ENCODE results near the gene SLC25A33.

The SLC25A33 gene

GRCh38 chr1:9628541-9629444 is 89.5 kb downstream of the SLC25A33 start:
- Histone ChIP-seq H3K4me3 (ENCODE audit: low read depth, low read length) (no peak overlapping the region), H3K4me1 (no peaks in the 10 kb centered on the region), H3K9me3 (no peaks in the 10 kb centered on the region), H3K27me3 (no peaks in the 10 kb centered on the region), H3K36me3 (no peaks in the 10 kb centered on the region)
- DNase-seq = no peak
- no peak for TF ChIP-seq CTCF (IDR thresholded peaks at IDR 0.05; ENCODE audit: low read depth, low read length)

DNA sequence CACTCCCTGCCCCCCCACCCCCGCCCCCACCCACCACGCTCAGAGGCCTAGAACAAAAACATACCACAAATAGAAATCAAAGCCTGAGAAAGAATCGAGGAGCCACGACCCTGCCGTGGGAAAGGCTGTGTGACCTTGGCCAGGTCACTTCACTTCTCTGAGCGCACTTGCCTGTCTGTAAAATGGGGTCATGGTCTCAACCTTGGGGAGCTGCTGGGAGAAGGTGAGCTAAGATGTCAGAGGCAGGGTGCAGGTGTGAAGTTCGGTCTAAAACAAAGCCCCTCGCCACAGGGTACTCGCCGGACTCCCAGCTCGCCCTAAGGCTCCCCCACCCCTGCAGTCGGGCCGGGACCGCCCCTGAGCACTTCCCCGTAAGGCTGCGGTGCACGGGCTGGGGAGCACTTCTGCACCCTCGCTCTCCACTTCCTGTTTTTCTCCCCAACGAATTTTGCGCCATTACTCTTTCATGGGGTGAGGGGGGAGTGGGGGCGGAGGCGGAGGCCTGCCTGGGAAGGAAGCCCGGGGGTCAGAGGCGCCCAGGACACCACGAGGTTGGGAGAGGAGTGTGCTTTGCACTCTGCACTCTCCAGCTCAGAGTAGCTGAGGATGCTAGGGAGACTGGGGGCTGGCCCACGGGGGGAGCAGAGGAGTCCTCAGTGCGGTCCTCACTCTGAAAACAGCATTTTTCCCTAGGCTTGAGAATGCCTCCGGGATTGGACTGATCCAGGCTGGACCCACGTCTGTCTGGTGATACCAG is 90.4 kb downstream of the SLC25A33 start:
- no peak overlapping the region for H3K4me3 ChIP-seq (ENCODE audit: low read depth, low read length)

GRCh38 chr1:9630331-9631111 is 91.3 kb downstream of the SLC25A33 start:
- no peak for TF ChIP-seq CTCF (IDR thresholded peaks at IDR 0.05; ENCODE audit: low read depth, low read length)
- no peaks in the 10 kb centered on the region for H3K4me1 ChIP-seq
- no peak for DNase-seq

More for the DNA sequence above, 90.4 kb downstream of the SLC25A33 start:
- Histone ChIP-seq H3K27me3 (no peaks in the 10 kb centered on the region), H3K4me1 (no peaks in the 10 kb centered on the region), H3K36me3 (no peaks in the 10 kb centered on the region), H3K9me3 (no peaks in the 10 kb centered on the region)
- no peak for DNase-seq
- TF ChIP-seq CTCF (IDR thresholded peaks at IDR 0.05; ENCODE audit: low read depth, low read length) = no peak

DNA sequence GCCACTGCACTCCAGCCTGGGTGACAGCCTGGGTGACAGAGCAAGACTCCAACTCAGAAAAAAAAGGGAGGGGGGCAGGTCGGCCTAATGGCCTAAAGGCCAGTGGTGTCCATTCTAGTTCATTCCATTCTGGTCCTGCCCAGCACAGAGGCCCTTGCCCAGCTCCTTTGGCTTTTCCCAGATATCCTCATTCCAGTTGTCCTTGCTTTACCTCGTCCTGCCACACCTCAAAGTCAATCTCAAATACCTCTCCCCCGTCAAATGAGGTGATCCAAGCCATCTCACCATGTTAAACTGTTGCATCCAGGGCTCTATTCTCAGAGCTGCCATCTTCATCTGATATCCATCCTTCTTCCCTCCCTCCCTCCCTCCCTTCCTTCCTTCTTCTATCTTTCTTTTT is 92.3 kb downstream of the SLC25A33 start:
- Histone ChIP-seq H3K4me3 (ENCODE audit: low read depth, low read length) (no peak overlapping the region), H3K4me1 (no peaks in the 10 kb centered on the region), H3K9me3 (no peaks in the 10 kb centered on the region), H3K27me3 (no peaks in the 10 kb centered on the region), H3K36me3 (no peaks in the 10 kb centered on the region)
- no peak for TF ChIP-seq CTCF (IDR thresholded peaks at IDR 0.05; ENCODE audit: low read depth, low read length)
- no peak for DNase-seq

More at GRCh38 chr1:9630331-9631111, 91.3 kb downstream of the SLC25A33 start:
- Histone ChIP-seq H3K27me3 (no peaks in the 10 kb centered on the region), H3K4me3 (ENCODE audit: low read depth, low read length) (no peak overlapping the region), H3K36me3 (no peaks in the 10 kb centered on the region), H3K9me3 (no peaks in the 10 kb centered on the region)

GRCh38 chr1:9633493-9633892 is 94.2 kb downstream of the SLC25A33 start:
- H3K27me3 ChIP-seq = no peaks in the 10 kb centered on the region
- H3K9me3 ChIP-seq = no peaks in the 10 kb centered on the region
- H3K36me3 ChIP-seq = no peaks in the 10 kb centered on the region
- no peak for TF ChIP-seq CTCF (IDR thresholded peaks at IDR 0.05; ENCODE audit: low read depth, low read length)
- H3K4me1 ChIP-seq = no peaks in the 10 kb centered on the region
- no peak for DNase-seq
- no peak overlapping the region for H3K4me3 ChIP-seq (ENCODE audit: low read depth, low read length)
